ENCODE results near the gene MRNIP. TPM values are rescaled to one million over a fixed set of nuclear protein-coding genes. Genes with fewer than 3 reads are reported as not detected.
"Not testable (repeated sequence)": the region's sequence is repeated elsewhere in the genome, so short reads cannot be mapped to it uniquely, and the experiment has no call there.

Gene MRNIP
- polyA plus RNA-seq, 1 experiment: 16.0 TPM

DNA sequence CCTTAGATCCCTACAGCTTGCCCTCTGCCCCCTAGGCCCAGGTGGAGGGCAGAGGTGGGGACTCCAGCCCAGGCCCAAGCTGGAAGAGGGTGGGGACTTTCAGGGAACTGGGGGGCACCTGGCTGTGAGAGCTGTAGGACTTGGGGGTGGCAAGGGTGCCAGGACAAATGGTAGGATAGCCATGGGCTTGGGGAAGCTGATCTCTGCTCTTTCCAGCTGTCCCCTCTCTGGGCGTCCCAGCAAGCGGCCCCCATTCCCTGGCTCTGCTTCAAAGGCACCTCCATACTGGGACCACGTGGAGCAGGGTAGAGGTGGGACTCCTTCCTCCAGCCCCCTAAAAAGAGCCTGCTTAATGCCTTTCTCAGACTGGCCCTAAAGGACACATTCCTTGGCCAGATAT is 64.4 kb downstream of the MRNIP start:
- Histone ChIP-seq H3K27ac (ENCODE audit: low read depth, low read length) (no peak overlapping the region), H3K9me3 (ENCODE audit: control insufficient read depth, insufficient read depth, low read length) (no peaks in the 10 kb centered on the region; the same call in 1 of the 2 replicates), H3K27me3 (ENCODE audit: control insufficient read depth, insufficient read depth, low read length) (no peaks in the 10 kb centered on the region), H3K4me3 (ENCODE audit: low read depth, low read length) (no peak overlapping the region)
- no peak for DNase-seq (ENCODE audit: low read depth, low spot score)
- ChIA-PET CTCF (interaction anchor here (1.7 to 1.9 kb wide), 2 partner anchors 26 to 31 kb away, joined by 4 to 5 read pairs; no protein-coding TSS in a partner anchor), POLR2A (interaction anchor here (1.2 to 1.7 kb wide), 3 partner anchors 11 to 171 kb away, joined by 3 to 6 read pairs (median 5); partner anchors contain the start of gene HNRNPH1)
- TF ChIP-seq CTCF (IDR thresholded peaks at IDR 0.05; ENCODE audit: low read depth, low read length): no peak

GRCh38 chr5:179793468-179794139 is 65.0 kb downstream of the MRNIP start, which contains the start of gene LTC4S:
LTC4S (plus strand) TSS chr5:179793986; CDS start chr5:179794081, 95 bp downstream.
- no peak within 1 kb of the TSS for H3K27ac ChIP-seq (ENCODE audit: low read depth, low read length)
- CTCF ChIA-PET: interaction anchor here (1.9 kb wide), 1 partner anchor 31 kb away, joined by 4 read pairs; no protein-coding TSS in a partner anchor
- no peak for DNase-seq (ENCODE audit: low read depth, low spot score)
- H3K4me3 ChIP-seq (ENCODE audit: low read depth, low read length): peak within 1 kb of the TSS; percentile 15; the same call in 1 of the 2 replicates
- POLR2A ChIA-PET: interaction anchor here (1.2 to 1.7 kb wide), 3 partner anchors 11 to 170 kb away, joined by 3 to 6 read pairs (median 5); partner anchors contain the start of gene HNRNPH1
- H3K9me3 ChIP-seq (ENCODE audit: control insufficient read depth, insufficient read depth, low read length): no peaks in the 10 kb centered on the region; the same call in 1 of the 2 replicates
- no peaks in the 10 kb centered on the region for H3K27me3 ChIP-seq (ENCODE audit: control insufficient read depth, insufficient read depth, low read length)
- no peak for TF ChIP-seq CTCF (IDR thresholded peaks at IDR 0.05; ENCODE audit: low read depth, low read length)

- H3K4me3 ChIP-seq (ENCODE audit: low read depth, low read length): no peak overlapping the region
- TF ChIP-seq CTCF (IDR thresholded peaks at IDR 0.05; ENCODE audit: low read depth, low read length): no peak
- CTCF ChIA-PET: interaction anchor here (1.2 kb wide), 1 partner anchor 9 kb away, joined by 4 read pairs; no protein-coding TSS in a partner anchor
- H3K9me3 ChIP-seq (ENCODE audit: control insufficient read depth, insufficient read depth, low read length): no peaks in the 10 kb centered on the region; the same call in 1 of the 2 replicates
- no peak for DNase-seq (ENCODE audit: low read depth, low spot score)
- H3K27ac ChIP-seq (ENCODE audit: low read depth, low read length): no peak overlapping the region
- H3K27me3 ChIP-seq (ENCODE audit: control insufficient read depth, insufficient read depth, low read length): no peaks in the 10 kb centered on the region
- POLR2A ChIA-PET: interaction anchor here (0.6 to 1.7 kb wide), 3 partner anchors 10 to 89 kb away, joined by 5 to 6 read pairs (median 5); partner anchors contain the start of gene SQSTM1
Observed at GRCh38 chr5:179792612-179793467, 65.8 kb downstream of the MRNIP start.

- no peaks in the 10 kb centered on the region; the same call in 1 of the 2 replicates for H3K9me3 ChIP-seq (ENCODE audit: control insufficient read depth, insufficient read depth, low read length)
- no peak for TF ChIP-seq CTCF (IDR thresholded peaks at IDR 0.05; ENCODE audit: low read depth, low read length)
- CTCF ChIA-PET: interaction anchor here (1.2 kb wide), 1 partner anchor 10 kb away, joined by 4 read pairs; no protein-coding TSS in a partner anchor
- no peaks in the 10 kb centered on the region for H3K27me3 ChIP-seq (ENCODE audit: control insufficient read depth, insufficient read depth, low read length)
- H3K4me3 ChIP-seq (ENCODE audit: low read depth, low read length): no peak overlapping the region
- POLR2A ChIA-PET: interaction anchor here (0.6 to 1.4 kb wide), 2 partner anchors 28 to 89 kb away, joined by 5 read pairs; partner anchors contain the start of gene SQSTM1
- no peak overlapping the region for H3K27ac ChIP-seq (ENCODE audit: low read depth, low read length)
- DNase-seq (ENCODE audit: low read depth, low spot score): no peak
Observed at GRCh38 chr5:179791881-179792611, 66.6 kb downstream of the MRNIP start.

GRCh38 chr5:179789278-179789677 is 69.3 kb downstream of the MRNIP start:
- not testable (repeated sequence) for DNase-seq (ENCODE audit: low read depth, low spot score); H3K27me3 ChIP-seq (ENCODE audit: control insufficient read depth, insufficient read depth, low read length); H3K4me3 ChIP-seq (ENCODE audit: low read depth, low read length); H3K9me3 ChIP-seq (ENCODE audit: control insufficient read depth, insufficient read depth, low read length); H3K27ac ChIP-seq (ENCODE audit: low read depth, low read length)
- POLR2A ChIA-PET: interaction anchor here (0.7 kb wide), 1 partner anchor 230 kb away, joined by 3 read pairs; no protein-coding TSS in a partner anchor
- CTCF ChIA-PET: interaction anchor here (1.9 kb wide), 1 partner anchor 26 kb away, joined by 6 read pairs; no protein-coding TSS in a partner anchor

All from AG04450 (cell line).